ENCODE measurements around the gene RHBDL3. TPM values are rescaled to one million over a fixed set of nuclear protein-coding genes. Genes with fewer than 3 reads are reported as not detected.

The RHBDL3 gene
- total RNA-seq, 1 experiment from 2014 or later: 12.5 TPM

DNA sequence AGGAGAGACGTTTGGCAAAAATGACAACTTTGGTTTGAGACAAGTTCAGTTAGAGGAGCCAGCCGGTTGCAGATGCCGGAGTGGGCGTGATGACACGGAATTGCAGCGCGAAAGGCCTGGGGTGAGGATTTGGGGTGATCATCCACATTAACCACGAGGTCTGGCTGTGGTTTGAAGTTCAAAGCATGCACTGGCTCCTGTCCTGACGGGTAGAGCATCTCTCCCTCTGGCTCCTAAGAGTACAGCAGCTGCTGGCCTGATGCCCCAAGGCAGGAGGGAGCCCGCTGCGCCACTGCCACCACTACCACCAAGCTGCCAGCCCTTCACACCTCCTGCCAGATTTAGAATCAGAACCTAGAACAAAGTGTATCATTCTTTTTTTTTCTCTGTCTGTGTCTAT is 3.7 kb downstream of the RHBDL3 start:
- H3K79me1 ChIP-seq (ENCODE audit: insufficient read depth, low read depth, low read length, poor library complexity, severe bottlenecking): no peaks in the 10 kb centered on the region
- peaks cover 6% of the 10 kb centered on the region; the same call in 1 of the 2 replicates for H3K27me3 ChIP-seq (ENCODE audit: insufficient read depth, low read length)
- no peak overlapping the region for H3K4me3 Mint-ChIP-seq

More for the DNA sequence above, 3.7 kb downstream of the RHBDL3 start:
- H3K36me3 Mint-ChIP-seq (ENCODE audit: insufficient read depth in 1 of 3, low read depth in 3 of 3): peaks cover 0 to 4% (median 1%) of the 10 kb centered on the region in 3 experiments; a peak in 5 of 7 replicates
- Histone ChIP-seq H3K9ac (ENCODE audit: extremely low read depth, insufficient read length, low read length) (no peak overlapping the region), H3K79me2 (ENCODE audit: insufficient read depth, low read length) (no peaks in the 10 kb centered on the region), H2AK5ac (ENCODE audit: insufficient read length, low read length) (no peak overlapping the region), H3K4me2 (ENCODE audit: insufficient read depth, insufficient read length, low read length) (no peak overlapping the region), H2BK15ac (ENCODE audit: low read depth, low read length) (no peak overlapping the region), H3K27ac (ENCODE audit: insufficient read length, low read depth, low read length) (no peak overlapping the region), H4K8ac (replicated peaks; ENCODE audit: insufficient read length, low read depth, low read length) (no peak overlapping the region), H4K5ac (ENCODE audit: insufficient read length, low read depth, low read length) (no peak overlapping the region), H3K23ac (ENCODE audit: insufficient read length, low read depth, low read length) (no peak overlapping the region), H2BK12ac (ENCODE audit: insufficient read length, low read depth, low read length) (no peak overlapping the region), H3T11ph (ENCODE audit: low read length) (no peak overlapping the region), H2BK20ac (ENCODE audit: low read depth, low read length, poor library complexity, severe bottlenecking) (no peak overlapping the region), H2BK5ac (ENCODE audit: insufficient read length, low read length) (no peak overlapping the region), H3K14ac (ENCODE audit: insufficient read depth, low read length) (no peak overlapping the region), H3K18ac (ENCODE audit: insufficient read length, low read depth, low read length) (no peak overlapping the region), H4K91ac (ENCODE audit: insufficient read length, low read depth, low read length) (no peak overlapping the region), H3K9me3 (ENCODE audit: control insufficient read depth, low read depth, low read length) (no peaks in the 10 kb centered on the region), H3K4me1 (ENCODE audit: insufficient read depth, low read length) (peaks cover 14% of the 10 kb centered on the region; the same call in 1 of the 2 replicates), H4K20me1 (ENCODE audit: control insufficient read depth, insufficient read depth, insufficient read length) (no peaks in the 10 kb centered on the region), H3K23me2 (ENCODE audit: insufficient read length, low read depth, low read length, poor library complexity, severe bottlenecking) (peaks cover 14% of the 10 kb centered on the region), H2AFZ (ENCODE audit: low read length) (no peak overlapping the region), H2BK120ac (ENCODE audit: low read depth, low read length, poor library complexity, severe bottlenecking) (no peak overlapping the region), H3K56ac (ENCODE audit: insufficient read length, low read depth, low read length) (no peak overlapping the region), H3K4ac (ENCODE audit: low read depth, low read length) (no peak overlapping the region)
- H3K27ac Mint-ChIP-seq: no peak overlapping the region
- no peak for DNase-seq
- peaks cover 51 to 63% of the 10 kb centered on the region in 2 experiments for H3K4me1 Mint-ChIP-seq
- peaks cover 56% of the 10 kb centered on the region for H3K27me3 Mint-ChIP-seq (ENCODE audit: low read depth)
- WGBS (ENCODE audit: extremely low coverage, insufficient read length, low lambda C conversion rate): no CpG with 5 or more reads among the region's 11 CpGs
- H3K9me3 Mint-ChIP-seq: no peaks in the 10 kb centered on the region
- TF ChIP-seq, protein P1, sequence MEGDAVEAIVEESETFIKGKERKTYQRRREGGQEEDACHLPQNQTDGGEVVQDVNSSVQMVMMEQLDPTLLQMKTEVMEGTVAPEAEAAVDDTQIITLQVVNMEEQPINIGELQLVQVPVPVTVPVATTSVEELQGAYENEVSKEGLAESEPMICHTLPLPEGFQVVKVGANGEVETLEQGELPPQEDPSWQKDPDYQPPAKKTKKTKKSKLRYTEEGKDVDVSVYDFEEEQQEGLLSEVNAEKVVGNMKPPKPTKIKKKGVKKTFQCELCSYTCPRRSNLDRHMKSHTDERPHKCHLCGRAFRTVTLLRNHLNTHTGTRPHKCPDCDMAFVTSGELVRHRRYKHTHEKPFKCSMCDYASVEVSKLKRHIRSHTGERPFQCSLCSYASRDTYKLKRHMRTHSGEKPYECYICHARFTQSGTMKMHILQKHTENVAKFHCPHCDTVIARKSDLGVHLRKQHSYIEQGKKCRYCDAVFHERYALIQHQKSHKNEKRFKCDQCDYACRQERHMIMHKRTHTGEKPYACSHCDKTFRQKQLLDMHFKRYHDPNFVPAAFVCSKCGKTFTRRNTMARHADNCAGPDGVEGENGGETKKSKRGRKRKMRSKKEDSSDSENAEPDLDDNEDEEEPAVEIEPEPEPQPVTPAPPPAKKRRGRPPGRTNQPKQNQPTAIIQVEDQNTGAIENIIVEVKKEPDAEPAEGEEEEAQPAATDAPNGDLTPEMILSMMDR (conservative IDR thresholded peaks at IDR 0.05): no peak
